Neuron (in vitro differentiated cells): ENCODE measurements around the gene TSPAN32.
"Not testable (repeated sequence)": the region's sequence is repeated elsewhere in the genome, so short reads cannot be mapped to it uniquely, and the experiment has no call there.

Experiments
- H2AFZ ChIP-seq: one replicate; pipeline ENCODE4 v1.6.1; 2013; ENCODE audit warnings: low read depth, mild to moderate bottlenecking, inconsistent platforms, low read length, moderate library complexity
- H3K27me3 ChIP-seq: one replicate; pipeline ENCODE4 v1.6.1; 2013; ENCODE audit warnings: low read length; ENCODE audit not compliant: insufficient read depth
- H3K36me3 ChIP-seq: one replicate; pipeline ENCODE4 v1.6.1; 2013; ENCODE audit warnings: low read length; ENCODE audit not compliant: insufficient read depth
- H3K4me1 ChIP-seq: one replicate; pipeline ENCODE4 v1.6.1; 2013; ENCODE audit warnings: low read length; ENCODE audit not compliant: insufficient read depth
- H3K4me3 ChIP-seq: 2 replicates; pipeline ENCODE4 v1.5.1; 2013; ENCODE audit warnings: mild to moderate bottlenecking, low read length, moderate library complexity
- H3K9me3 ChIP-seq: one replicate; pipeline ENCODE4 v1.6.1; 2013; ENCODE audit warnings: low read length

TSPAN32 gene

DNA sequence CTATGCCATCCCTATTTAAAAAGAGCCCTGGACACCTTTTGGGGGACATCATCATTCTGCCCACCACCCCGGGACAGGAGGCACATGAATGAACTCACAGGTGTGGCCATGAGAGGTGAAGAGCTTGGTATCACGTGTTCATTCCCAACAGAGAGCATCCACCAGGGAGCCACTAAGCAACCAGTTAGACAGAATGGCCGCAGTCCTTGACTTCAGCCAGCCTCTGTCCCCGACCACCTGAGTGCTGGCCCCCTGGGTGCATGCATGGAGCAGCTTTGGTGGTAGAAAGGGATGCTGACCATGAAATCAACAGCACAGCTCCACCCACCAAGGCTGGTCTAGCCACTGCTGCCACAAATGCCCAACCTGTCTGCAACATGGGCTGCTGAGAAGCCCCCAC, 44.2 kb downstream of the TSPAN32 start:
- peaks cover 9% of the 10 kb centered on the region for H3K9me3 ChIP-seq
- H3K36me3 ChIP-seq: no peaks in the 10 kb centered on the region
- H3K27me3 ChIP-seq: no peaks in the 10 kb centered on the region
- no peaks in the 10 kb centered on the region for H3K4me1 ChIP-seq
- no peak overlapping the region for H3K4me3 ChIP-seq
- no peak overlapping the region for H2AFZ ChIP-seq

DNA sequence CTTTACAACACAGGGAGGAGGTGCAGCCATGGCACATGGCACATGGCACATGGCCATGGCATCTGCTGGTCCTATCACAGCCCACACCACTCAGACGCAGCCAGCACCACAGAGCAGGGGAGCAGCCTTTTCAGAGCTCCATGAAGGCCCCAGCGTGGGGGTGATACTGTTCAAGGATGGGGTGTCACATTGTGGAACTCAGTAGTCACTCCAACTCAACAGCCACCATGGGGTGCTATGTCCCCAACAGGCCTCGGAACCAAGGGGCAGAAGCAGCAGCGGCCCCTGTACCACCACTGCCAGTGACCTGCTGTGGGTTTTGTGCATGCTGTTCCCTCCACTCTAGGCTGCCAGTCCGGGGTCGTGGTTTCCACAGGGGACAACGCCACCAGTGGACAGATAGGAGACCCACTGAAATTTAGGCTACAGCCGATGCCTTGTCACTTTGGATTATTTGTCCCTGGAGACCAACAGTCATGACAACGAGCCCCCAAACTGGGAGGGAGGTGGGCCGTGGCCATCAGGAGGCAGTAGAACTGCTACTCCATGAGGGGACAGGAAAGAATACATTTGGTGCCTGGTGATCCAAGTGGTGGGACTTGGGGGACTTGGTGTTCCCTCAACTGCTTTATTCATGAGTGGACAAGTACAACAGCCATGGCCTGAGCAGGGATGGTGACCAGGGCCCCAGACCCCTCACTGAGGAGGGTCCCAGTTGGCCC, 44.9 kb downstream of the TSPAN32 start:
- Histone ChIP-seq H3K36me3 (no peaks in the 10 kb centered on the region), H2AFZ (no peak overlapping the region), H3K4me3 (no peak overlapping the region), H3K9me3 (peaks cover 9% of the 10 kb centered on the region), H3K4me1 (no peaks in the 10 kb centered on the region), H3K27me3 (no peaks in the 10 kb centered on the region)

DNA sequence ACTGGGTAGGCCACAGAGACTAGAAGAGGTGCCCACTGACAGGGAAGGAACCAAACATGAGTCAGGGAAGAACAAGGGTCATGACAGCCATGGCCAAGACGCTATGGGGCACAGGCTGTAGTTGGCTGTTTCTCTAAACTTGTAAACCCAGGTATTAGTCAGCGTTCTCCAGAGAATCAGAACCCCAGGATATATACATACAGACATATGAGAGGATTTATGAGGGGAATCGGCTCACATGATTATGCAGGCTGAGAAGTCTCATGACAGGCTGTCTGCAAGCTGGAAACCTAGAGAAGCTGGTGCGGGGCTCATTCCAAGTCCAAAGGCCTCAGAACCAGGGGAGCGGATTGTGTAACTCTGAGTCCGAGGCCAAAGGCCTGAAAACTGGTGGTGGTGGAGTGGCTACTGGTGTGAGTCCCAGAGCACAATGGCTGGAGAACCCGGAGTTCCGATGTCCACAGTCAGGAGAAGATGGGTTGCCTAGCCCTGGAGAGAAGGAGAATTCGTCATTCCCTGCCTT, 45.6 kb downstream of the TSPAN32 start:
- no peaks in the 10 kb centered on the region for H3K4me1 ChIP-seq
- no peaks in the 10 kb centered on the region for H3K27me3 ChIP-seq
- H3K9me3 ChIP-seq: peaks cover 9% of the 10 kb centered on the region
- H2AFZ ChIP-seq: no peak overlapping the region
- no peak overlapping the region for H3K4me3 ChIP-seq
- no peaks in the 10 kb centered on the region for H3K36me3 ChIP-seq

DNA sequence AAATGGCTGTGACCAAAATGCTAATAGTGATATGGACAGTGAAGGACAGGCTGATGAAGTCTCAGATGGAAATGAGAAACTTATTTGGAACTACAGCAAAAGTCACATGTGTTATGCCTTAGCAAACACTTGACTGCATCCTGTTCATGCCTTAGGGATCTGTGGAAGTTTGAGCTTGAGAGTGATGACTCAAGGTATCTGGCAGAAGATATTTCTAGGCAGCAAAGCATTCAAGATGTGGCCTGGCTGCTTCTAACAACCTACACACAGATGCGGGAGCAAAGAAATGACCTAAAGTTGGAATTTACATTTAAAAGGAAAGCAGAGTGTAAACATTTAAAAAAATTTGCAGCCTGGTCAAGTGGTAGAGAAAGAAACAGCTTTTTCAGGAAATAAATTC, 47.2 kb downstream of the TSPAN32 start:
- peaks cover 5% of the 10 kb centered on the region for H3K9me3 ChIP-seq
- no peak overlapping the region for H3K4me3 ChIP-seq
- no peaks in the 10 kb centered on the region for H3K36me3 ChIP-seq
- no peaks in the 10 kb centered on the region for H3K27me3 ChIP-seq
- H2AFZ ChIP-seq: no peak overlapping the region
- no peaks in the 10 kb centered on the region for H3K4me1 ChIP-seq

DNA sequence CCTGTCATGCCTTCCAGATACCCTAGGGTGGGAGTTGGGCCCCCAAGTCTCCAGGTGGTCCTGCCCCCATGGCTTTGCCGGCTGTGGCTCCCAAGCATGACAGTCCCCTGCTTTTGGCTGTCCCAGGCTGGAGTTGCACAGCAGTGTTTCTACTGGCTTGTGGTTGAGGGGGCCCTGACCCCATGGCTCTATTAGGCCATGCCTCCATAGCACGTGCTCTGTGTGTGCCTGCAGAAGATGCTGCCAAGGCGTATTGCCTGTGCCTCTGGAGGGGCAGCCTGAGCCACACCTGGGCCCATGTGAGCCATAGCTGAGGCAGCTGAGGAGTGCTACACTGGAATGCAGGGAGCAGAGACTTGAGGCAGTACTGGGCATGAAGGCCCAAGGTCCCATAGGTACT, 49.9 kb downstream of the TSPAN32 start:
- H3K27me3 ChIP-seq: no peaks in the 10 kb centered on the region

DNA sequence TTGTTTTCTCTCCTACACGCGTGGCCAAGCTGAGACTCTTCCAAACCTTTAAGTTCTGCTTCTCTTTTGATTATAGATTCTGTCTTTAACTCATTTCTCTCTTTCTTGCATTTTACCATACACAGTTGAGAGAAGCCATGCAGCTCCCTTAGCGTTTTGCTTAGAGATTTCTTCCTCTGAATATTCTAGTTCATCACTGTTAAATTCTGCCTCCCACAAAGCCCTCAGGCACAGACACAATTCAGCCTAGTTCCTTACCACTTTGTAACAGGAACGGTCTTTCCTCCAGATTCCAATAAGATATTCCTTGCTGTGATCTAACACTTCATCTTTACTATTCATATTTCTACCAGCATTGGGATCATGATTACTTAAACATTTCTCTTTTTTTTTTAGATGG, 50.6 kb downstream of the TSPAN32 start:
- H3K4me1 ChIP-seq: no peaks in the 10 kb centered on the region
- no peak overlapping the region for H2AFZ ChIP-seq
- no peaks in the 10 kb centered on the region for H3K36me3 ChIP-seq
- H3K27me3 ChIP-seq: no peaks in the 10 kb centered on the region
- H3K9me3 ChIP-seq: peaks cover 5% of the 10 kb centered on the region
- H3K4me3 ChIP-seq: no peak overlapping the region

More for the DNA sequence above, 49.9 kb downstream of the TSPAN32 start:
- Histone ChIP-seq H3K9me3 (peaks cover 5% of the 10 kb centered on the region), H3K4me1 (no peaks in the 10 kb centered on the region), H3K4me3 (no peak overlapping the region), H2AFZ (no peak overlapping the region), H3K36me3 (no peaks in the 10 kb centered on the region)

DNA sequence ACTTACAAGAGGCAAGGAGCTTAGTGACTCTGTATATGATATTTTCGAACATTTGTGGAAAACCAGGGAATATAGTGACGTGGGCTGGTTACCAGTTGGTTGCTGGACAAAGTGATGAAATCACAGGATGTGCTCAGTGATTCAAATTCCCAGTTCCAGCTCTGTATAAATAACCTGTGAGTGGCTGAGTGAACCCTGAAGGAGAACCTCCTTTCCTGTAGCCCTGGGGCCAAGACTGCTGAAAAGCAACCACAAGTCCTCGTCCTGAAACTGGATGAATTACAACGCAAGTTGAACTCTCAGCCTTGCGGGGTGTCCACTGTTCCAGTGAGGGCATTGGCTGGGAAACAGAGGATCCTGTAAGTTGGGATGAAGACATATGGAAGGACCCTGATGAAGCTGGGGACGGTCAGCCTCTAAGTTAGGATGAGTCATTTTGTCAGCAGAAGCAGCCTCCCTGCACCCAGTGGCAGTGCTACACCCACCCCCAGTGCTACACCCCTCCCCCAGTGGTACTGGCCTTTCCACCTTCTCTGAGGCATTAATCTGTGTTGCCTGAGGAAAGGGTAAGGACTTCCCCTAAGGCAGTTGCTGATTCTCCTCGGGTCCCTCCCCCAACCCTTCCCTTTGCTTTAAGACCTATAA, 53.3 kb downstream of the TSPAN32 start:
- H2AFZ ChIP-seq: no peak overlapping the region
- H3K36me3 ChIP-seq: no peaks in the 10 kb centered on the region
- H3K9me3 ChIP-seq: peaks cover 3% of the 10 kb centered on the region
- H3K4me1 ChIP-seq: no peaks in the 10 kb centered on the region
- H3K27me3 ChIP-seq: no peaks in the 10 kb centered on the region
- H3K4me3 ChIP-seq: no peak overlapping the region

DNA sequence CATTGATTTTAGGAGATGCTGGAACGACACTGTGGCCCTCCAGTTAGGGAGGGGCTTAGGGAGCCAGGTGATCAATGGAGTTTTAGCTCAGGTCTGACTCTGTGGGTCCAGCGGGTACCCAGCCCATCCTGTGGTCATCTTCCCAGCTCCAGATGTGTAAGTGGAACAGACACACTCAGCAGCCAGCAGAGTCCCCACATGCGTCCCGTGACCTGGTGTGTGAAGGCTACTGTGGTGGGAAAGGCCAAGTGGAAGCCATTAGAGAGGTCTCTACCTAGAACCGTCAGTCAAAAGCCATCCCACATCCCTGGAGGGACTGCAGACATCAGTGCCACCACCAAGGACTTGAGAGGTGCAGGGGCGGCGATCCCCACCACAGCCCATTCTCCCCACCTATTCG, 55.4 kb downstream of the TSPAN32 start:
- Histone ChIP-seq H3K4me3 (no peak overlapping the region), H3K9me3 (peaks cover 3% of the 10 kb centered on the region), H3K36me3 (no peaks in the 10 kb centered on the region), H2AFZ (no peak overlapping the region), H3K4me1 (no peaks in the 10 kb centered on the region), H3K27me3 (no peaks in the 10 kb centered on the region)

DNA sequence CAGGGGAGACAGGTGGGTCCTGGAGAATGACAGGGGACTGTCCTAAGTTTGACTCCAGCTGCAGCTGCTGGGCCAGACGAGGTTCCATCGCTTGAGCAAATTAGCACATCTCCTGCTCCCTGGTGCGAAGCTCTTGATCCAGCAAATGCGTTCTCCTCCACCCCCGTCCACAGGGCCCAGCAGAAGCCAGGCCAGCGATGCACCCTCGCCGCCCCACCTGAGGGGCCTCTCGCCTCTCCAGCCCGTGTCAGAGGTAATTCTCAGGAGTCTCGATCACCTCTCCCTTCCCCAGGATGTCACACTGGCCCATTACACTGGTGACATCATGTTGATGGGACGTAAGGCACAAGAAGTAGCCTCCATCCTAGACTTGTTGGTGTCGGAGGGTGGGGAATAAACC, 55.8 kb downstream of the TSPAN32 start:
- H3K4me1 ChIP-seq, H3K36me3 ChIP-seq, H3K9me3 ChIP-seq, H2AFZ ChIP-seq, H3K4me3 ChIP-seq, H3K27me3 ChIP-seq: not testable (repeated sequence)

DNA sequence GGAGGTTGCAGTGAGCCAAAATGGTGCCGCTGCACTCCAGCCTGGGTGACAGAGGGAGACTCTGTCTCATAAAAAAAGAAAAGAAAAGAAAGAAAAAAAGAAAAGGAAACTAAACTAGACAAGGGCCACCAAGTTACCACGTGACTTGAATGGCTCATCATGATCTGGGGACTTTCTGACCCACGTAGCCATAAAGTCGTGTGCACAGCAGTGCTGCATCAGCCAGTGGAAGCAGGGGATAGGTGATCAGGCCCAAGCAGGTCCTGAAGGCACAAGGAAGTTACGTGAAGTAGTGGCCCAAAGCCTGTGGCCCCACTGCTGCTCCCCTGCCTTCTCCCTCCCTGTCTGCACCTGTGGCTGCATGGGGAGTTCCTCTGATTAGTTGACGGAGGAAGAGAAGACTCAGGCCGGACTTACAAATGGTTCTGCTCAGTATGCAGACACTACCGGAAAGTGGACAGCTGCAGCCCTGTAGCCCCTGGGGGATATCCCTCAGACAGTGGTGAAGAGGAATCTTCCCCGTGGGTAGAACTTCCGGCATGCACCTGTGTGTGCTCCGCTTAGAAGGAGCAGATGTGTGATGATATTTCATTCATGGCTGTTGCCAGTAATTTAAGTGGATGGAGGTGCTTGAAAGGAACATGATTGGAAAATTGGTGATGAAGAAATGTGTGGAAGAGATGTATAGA, 57.1 kb downstream of the TSPAN32 start:
- Histone ChIP-seq H2AFZ (no peak overlapping the region), H3K36me3 (no peaks in the 10 kb centered on the region), H3K4me3 (no peak overlapping the region), H3K27me3 (no peaks in the 10 kb centered on the region), H3K4me1 (no peaks in the 10 kb centered on the region), H3K9me3 (peaks cover 3% of the 10 kb centered on the region)

DNA sequence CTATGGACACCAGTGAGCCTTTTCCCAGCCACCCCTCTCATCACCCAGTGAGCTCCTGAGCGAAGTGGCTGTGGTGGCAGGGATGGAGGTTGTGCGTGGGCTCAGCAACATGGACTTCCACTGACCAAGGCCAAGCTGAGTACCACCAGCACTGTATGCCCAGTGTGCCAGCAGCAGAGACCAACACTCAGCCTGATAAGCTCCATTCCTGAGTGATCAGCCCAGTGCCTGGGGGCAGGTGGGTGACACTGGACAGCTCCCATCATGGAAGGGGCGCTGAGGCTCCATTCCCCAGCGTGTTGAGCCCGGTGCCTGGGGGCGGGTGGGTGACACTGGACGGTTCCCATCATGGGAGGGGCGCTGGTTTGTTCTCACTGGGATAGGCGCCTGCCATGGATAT, 57.7 kb downstream of the TSPAN32 start:
- Histone ChIP-seq H3K9me3 (peaks cover 3% of the 10 kb centered on the region), H3K36me3 (no peaks in the 10 kb centered on the region), H3K27me3 (no peaks in the 10 kb centered on the region), H3K4me3 (no peak overlapping the region), H3K4me1 (no peaks in the 10 kb centered on the region), H2AFZ (no peak overlapping the region)

DNA sequence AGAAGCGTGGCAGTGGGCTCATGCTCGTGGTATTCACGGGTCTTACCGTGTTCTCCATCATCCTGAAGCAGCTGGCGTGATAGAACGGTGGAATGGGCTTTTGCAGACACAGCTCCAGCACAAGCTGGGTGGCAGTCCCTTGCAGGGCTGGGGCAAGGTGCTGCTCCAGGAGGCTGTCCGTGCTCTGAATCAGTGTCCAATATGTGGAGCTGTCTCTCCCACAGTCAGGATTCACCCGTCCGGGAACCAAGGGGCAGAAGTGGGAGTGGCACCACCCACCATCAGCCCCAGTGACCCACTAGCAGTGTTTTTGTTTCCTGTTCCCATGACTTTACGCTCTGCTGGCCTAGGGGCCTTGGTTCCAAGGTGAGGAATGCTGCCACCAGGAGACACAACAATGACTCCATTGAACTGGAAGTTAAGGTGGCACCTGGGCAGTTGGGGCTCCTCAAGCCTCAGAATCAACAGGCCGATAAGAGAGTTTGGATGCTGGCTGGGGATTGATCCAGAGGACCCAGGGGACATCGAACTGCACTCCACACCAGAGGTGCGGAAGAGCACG, 58.3 kb downstream of the TSPAN32 start:
- Histone ChIP-seq H2AFZ (no peak overlapping the region), H3K4me1 (no peaks in the 10 kb centered on the region), H3K4me3 (no peak overlapping the region), H3K36me3 (no peaks in the 10 kb centered on the region), H3K9me3 (peaks cover 3% of the 10 kb centered on the region), H3K27me3 (no peaks in the 10 kb centered on the region)

DNA sequence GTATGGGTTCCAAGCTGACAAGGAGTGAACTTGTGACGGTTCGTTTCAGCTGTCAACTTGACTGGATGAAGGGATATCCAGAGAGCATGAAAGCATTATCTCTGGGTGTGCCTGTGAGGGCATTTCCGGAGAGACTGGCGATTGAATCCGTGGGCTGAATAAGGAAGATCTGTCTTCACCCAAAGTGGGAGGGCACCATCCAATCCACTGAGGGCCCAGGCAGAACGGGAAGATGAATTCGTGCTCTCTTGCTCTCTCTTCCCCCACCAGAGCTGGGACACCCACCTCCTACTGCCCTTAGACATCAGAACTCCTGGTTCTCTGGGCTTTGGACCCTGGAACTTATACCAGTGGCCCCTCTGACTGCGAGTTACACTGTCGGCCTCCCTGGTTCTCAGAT, 59.8 kb downstream of the TSPAN32 start:
- H3K4me3 ChIP-seq: no peak overlapping the region
- H3K9me3 ChIP-seq: no peaks in the 10 kb centered on the region
- H3K36me3 ChIP-seq: no peaks in the 10 kb centered on the region
- H3K4me1 ChIP-seq: no peaks in the 10 kb centered on the region
- H3K27me3 ChIP-seq: no peaks in the 10 kb centered on the region
- H2AFZ ChIP-seq: no peak overlapping the region
